ENCODE measurements around the gene SIPA1L3.
"Not testable (repeated sequence)": the region's sequence is repeated elsewhere in the genome, so short reads cannot be mapped to it uniquely, and the experiment has no call there.

The SIPA1L3 gene

GRCh38 chr19:37906869-37907734, at the start of gene SIPA1L3:
Gene SIPA1L3, plus strand, starts transcription at chr19:37907208. Its CDS starts 174,358 bp downstream, at chr19:38081566.
- DNase-seq (ENCODE audit: insufficient read length, low spot score) (peak; percentile 84), FAIRE-seq (no peak)
- no peak for TF ChIP-seq CTCF (IDR thresholded peaks at IDR 0.05; ENCODE audit: insufficient read depth, missing control alignments)

DNA sequence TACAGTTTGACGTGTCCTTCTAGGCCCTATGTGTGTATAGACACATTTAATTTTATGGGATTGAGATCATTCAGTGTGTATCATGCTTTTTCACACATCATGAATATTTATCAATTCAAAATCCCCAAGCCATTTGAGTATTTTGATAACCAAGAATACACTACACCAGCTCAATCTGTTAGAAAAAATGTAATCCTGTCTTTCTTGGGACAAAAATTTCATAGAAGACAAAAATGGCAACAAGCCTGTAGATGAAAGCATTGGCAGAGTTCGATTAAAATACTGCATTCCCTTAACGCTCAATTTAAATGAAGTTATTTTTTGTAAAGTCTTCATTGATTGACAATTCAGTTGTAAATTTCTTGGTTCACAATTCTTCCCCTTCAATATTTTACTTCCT, 42.5 kb upstream of the SIPA1L3 start:
- no peak for TF ChIP-seq CTCF (IDR thresholded peaks at IDR 0.05; ENCODE audit: insufficient read depth, missing control alignments)
- no peak for FAIRE-seq
- no peak for DNase-seq (ENCODE audit: insufficient read length, low spot score)

GRCh38 chr19:37865930-37866329, 41.1 kb upstream of the SIPA1L3 start:
- FAIRE-seq; DNase-seq (ENCODE audit: insufficient read length, low spot score): not testable (repeated sequence)

DNA sequence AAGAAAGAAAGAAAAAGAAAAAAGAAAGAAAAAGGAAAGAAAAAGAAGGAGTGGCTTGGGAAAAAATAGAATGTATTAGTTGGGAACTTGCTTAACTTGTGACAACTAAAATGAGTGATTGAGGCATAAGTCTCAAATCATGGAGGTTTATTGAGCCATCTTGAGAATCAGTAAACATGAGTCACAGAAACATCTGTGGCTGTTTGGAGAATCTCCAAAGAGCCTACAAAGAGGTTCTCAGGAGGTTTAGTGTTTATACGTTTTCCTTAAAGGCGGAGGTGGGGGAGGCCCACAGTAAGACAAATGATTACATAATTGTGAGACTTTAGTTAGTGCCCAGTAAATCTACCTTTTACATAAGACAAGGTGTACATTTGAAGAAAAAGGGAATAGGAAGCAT, 39.2 kb upstream of the SIPA1L3 start:
- no peak for TF ChIP-seq CTCF (IDR thresholded peaks at IDR 0.05; ENCODE audit: insufficient read depth, missing control alignments)
- no peak for FAIRE-seq
- no peak for DNase-seq (ENCODE audit: insufficient read length, low spot score)

DNA sequence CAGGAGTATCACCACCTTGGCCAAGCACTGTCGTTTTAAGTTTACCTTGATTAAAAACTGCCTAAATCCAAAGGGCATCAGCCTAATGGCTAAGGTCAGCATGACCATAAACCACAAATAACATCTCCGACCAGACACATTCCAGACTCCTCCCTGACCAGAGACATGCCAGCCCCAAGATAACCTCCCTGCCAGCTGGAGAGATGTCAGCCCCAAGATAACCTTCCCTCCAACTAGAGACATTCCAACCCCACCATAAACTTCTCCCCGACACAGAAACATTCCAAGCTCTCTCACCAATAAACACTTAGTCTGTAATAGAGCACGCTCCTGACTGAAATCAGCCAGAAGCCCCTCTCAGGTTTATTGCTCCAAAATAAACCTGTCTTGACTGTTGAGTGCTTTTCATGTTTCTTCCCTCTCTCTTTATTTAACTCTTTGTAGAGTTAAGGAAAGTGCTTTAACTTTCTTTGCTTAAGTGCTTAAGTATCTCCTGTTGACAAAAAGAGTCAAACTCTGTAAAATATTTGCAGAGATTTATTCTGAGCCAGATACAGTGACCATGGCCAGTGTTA, 37.2 kb upstream of the SIPA1L3 start:
- DNase-seq (ENCODE audit: insufficient read length, low spot score) (no peak), FAIRE-seq (no peak)
- no peak for TF ChIP-seq CTCF (IDR thresholded peaks at IDR 0.05; ENCODE audit: insufficient read depth, missing control alignments)

DNA sequence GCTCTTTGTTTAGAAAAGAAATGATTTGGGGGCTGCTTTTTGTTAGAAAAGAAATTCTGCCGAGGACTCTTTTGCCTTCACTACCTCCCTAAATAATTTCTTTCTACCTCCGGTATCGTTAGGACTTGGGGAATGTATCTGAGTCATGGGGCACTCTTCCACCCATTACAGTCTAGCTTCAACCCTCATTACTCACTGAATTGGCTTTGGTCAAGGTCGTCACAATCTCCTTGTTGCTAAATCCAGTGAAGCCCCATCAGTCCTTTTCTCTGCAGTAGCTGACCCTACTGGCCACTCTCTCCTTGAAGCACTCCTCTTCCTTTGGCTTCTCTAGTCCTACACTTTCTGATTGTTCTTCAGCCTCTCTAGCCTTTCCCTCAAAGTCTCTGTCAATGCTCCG, 34.6 kb upstream of the SIPA1L3 start:
- DNase-seq (ENCODE audit: insufficient read length, low spot score) (no peak), FAIRE-seq (no peak)
- no peak for TF ChIP-seq CTCF (IDR thresholded peaks at IDR 0.05; ENCODE audit: insufficient read depth, missing control alignments)

DNA sequence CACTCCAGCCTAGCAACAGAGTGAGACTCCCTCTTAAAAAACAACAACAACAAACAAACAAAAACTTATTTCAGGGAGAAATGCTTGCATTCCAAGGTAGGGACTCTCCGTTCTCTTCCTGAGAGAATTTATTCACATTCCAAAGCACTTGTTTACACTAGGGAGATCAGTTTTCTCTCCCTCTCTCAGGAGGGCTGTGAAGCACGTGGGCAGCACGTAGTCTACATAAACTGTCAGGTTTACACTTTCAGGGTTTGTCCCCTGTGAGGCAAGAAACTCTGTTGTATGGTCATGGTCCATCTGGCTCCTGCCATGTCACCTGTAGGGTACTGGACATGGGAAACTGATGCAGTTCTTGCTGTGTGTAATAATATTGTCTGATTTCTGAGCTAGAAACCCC, 32.2 kb upstream of the SIPA1L3 start:
- no peak for TF ChIP-seq CTCF (IDR thresholded peaks at IDR 0.05; ENCODE audit: insufficient read depth, missing control alignments)
- FAIRE-seq (no peak), DNase-seq (ENCODE audit: insufficient read length, low spot score) (no peak)

All from D721Med (cell line).